NT2/D1 (cell line): Measurements from ENCODE around the gene TEX19.
"Not testable (repeated sequence)": the region's sequence is repeated elsewhere in the genome, so short reads cannot be mapped to it uniquely, and the experiment has no call there.

Experiments used
- DNase-seq: peaks from one replicate; pipeline ENCODE4 v3.0.0-alpha.2; 2011; ENCODE audit warnings: low read depth, low spot score
- H3K27me3 ChIP-seq: 2 replicates; pipeline ENCODE4 v1.6.0; 2011; ENCODE audit warnings: mild to moderate bottlenecking; ENCODE audit not compliant: insufficient read length, insufficient read depth
- H3K36me3 ChIP-seq: 2 replicates; pipeline ENCODE4 v1.6.1; 2011; ENCODE audit warnings: mild to moderate bottlenecking, low read length, mixed read lengths; ENCODE audit not compliant: insufficient read depth, insufficient read length
- H3K4me1 ChIP-seq: 2 replicates; pipeline ENCODE4 v1.5.1; 2011; ENCODE audit not compliant: insufficient read depth, insufficient read length
- H3K4me3 ChIP-seq: 2 replicates; pipeline ENCODE4 v1.5.1; 2011; ENCODE audit warnings: low read depth; ENCODE audit not compliant: insufficient read length
- H3K9ac ChIP-seq: 2 replicates; pipeline ENCODE4 v1.6.0; 2011; ENCODE audit warnings: low read depth; ENCODE audit not compliant: insufficient read length
- H3K9me3 ChIP-seq: 2 replicates; pipeline ENCODE4 v1.5.1; 2011; ENCODE audit warnings: mild to moderate bottlenecking, low read length; ENCODE audit not compliant: insufficient read depth
- SUZ12 ChIP-seq: IDR thresholded peaks from 2 replicates; pipeline ENCODE4 v1.6.1; 2011; ENCODE audit not compliant: insufficient read length, insufficient read depth; ENCODE audit errors: extremely low read depth
- YY1 ChIP-seq: IDR thresholded peaks from 2 replicates; pipeline ENCODE4 v1.6.1; 2011; ENCODE audit not compliant: insufficient read length, insufficient read depth
- ZNF274 ChIP-seq: IDR thresholded peaks from 2 replicates; pipeline ENCODE4 v1.6.1; 2011; ENCODE audit warnings: mild to moderate bottlenecking, low read depth, low read length

The TEX19 gene

DNA sequence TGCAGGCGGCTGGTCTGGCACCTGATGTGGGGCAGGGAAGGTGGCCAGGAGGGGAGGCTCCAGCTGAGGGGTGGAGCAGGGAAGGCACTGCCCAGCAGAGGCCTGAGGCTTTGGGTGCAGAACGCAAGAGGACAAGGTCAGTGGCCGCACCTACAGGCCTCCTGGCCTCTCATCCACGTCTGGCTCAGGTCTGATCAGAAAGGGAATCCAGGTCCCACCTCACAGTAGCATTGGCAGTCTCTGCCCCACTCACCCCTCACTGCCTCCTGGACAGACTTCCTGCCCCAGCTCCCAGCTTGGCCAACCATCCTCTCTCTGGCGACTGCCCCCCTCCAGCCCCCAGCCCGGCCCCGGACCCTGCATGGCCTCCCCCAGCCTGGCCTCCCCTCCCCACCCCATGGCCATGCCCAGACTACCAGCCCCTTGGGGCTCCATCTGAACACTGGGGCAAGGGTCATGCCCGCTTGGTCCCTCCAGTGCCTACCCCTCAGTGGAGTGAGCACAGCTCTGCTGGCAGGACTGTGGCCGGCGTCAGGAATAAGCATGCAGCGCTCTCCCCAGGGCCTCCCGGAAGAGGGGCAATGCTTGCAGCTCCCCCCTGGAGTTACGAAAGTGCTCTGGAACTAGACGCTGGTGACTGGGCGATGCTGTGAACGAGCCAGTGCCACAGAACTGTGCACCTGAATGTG lies 17.1 kb downstream of the TEX19 start:
- TF ChIP-seq YY1 = no peak
- no peak for TF ChIP-seq SUZ12
- no peak for TF ChIP-seq ZNF274
- Histone ChIP-seq H3K27me3 (peaks cover 17% of the 10 kb centered on the region), H3K4me3 (no peak overlapping the region), H3K9me3 (no peaks in the 10 kb centered on the region), H3K9ac (peak overlapping the region; percentile 42), H3K4me1 (peaks cover 21% of the 10 kb centered on the region), H3K36me3 (no peaks in the 10 kb centered on the region)
- no peak for DNase-seq

DNA sequence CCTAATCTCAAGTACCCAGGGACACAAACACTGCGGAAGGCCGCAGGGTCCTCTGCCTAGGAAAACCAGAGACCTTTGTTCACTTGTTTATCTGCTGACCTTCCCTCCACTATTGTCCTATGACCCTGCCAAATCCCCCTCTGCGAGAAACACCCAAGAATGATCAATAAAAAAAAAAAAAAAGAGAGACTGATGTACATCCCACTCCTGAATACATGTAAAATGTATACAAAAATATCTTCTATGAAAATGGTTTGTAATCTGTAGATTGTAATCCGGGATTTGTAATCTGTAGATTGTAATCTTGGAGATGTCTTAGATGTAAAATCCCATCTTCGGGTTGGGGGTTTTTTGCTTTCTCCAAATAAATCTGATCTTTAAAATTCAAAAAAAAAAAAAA lies 18.2 kb downstream of the TEX19 start:
- peaks cover 21% of the 10 kb centered on the region for H3K4me1 ChIP-seq
- H3K9me3 ChIP-seq, H3K4me3 ChIP-seq, H3K36me3 ChIP-seq, H3K27me3 ChIP-seq, H3K9ac ChIP-seq, DNase-seq: not testable (repeated sequence)

GRCh38 chr17:82377924-82378740 lies 19.1 kb downstream of the TEX19 start:
- no peak overlapping the region for H3K4me3 ChIP-seq
- no peak for DNase-seq
- H3K4me1 ChIP-seq = peaks cover 21% of the 10 kb centered on the region
- TF ChIP-seq YY1 (no peak), ZNF274 (no peak), SUZ12 (no peak)
- no peaks in the 10 kb centered on the region for H3K36me3 ChIP-seq
- H3K9me3 ChIP-seq = no peaks in the 10 kb centered on the region
- H3K9ac ChIP-seq = peak overlapping the region; percentile 34
- no peaks in the 10 kb centered on the region for H3K27me3 ChIP-seq

DNA sequence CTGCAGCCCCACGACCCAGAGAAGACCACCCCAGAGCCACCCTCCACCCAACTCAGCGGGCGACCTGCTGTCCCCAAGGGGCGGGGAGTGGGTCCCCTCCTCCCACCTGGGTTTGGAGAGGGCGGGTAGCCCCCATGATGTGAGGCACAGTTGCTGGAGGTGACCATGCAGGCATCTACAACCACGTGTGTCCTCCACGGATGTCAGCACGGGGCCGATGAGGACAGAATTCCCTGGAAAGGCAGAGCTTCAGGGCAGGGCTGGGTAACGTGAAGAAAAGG lies 19.6 kb downstream of the TEX19 start:
- Histone ChIP-seq H3K36me3 (no peaks in the 10 kb centered on the region), H3K9ac (no peak overlapping the region), H3K4me1 (peaks cover 24% of the 10 kb centered on the region), H3K27me3 (no peaks in the 10 kb centered on the region), H3K4me3 (no peak overlapping the region), H3K9me3 (no peaks in the 10 kb centered on the region)
- DNase-seq = no peak
- TF ChIP-seq SUZ12 (no peak), ZNF274 (no peak), YY1 (no peak)

DNA sequence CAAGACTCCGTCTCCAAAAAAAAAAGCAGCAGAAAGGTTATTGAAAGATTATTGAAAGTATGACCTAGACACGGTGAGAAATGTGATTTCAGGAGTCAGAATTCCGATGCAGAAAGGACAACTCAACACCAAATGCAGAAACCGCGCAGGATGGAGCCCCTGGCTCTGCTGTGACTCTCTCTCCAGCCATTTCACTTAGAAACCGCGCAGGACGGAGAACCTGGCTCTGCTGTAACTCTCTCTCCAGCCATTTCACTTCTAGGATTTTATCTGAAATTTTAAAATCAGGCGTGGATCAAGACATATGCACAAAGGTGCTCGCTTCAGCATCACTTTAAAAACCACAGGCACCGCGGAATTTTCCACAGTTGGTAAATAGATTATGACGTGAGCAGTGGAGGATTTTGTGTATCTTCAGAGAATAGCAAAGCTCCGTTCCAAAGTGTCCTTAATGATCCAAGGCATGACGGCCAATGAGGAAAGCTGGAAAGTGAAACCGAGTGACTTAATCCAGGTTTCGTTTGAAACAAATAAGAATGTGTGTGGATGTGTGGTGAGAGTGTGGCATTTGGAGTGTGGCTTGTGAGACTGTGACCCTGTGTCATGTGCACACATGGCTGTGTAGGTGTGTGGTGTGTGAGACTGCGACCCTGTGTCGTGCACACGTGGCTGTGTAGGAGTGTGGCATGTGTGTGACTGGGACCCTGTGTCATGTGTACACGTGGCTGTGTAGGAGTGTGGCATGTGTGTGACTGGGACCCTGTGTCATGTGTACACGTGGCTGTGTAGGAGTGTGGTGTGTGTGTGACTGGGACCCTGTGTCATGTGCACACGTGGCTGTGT lies 22.0 kb downstream of the TEX19 start:
- no peak for DNase-seq
- Histone ChIP-seq H3K4me1 (peaks cover 31% of the 10 kb centered on the region), H3K27me3 (no peaks in the 10 kb centered on the region), H3K36me3 (no peaks in the 10 kb centered on the region), H3K4me3 (no peak overlapping the region), H3K9ac (no peak overlapping the region), H3K9me3 (no peaks in the 10 kb centered on the region)
- no peak for TF ChIP-seq YY1
- no peak for TF ChIP-seq SUZ12
- no peak for TF ChIP-seq ZNF274

- not testable (repeated sequence) for DNase-seq, H3K9ac ChIP-seq, H3K4me3 ChIP-seq, H3K9me3 ChIP-seq, H3K36me3 ChIP-seq, H3K27me3 ChIP-seq
- H3K4me1 ChIP-seq = peaks cover 31% of the 10 kb centered on the region
These were observed 22.6 kb downstream of the TEX19 start for GRCh38 chr17:82381703-82382009.

DNA sequence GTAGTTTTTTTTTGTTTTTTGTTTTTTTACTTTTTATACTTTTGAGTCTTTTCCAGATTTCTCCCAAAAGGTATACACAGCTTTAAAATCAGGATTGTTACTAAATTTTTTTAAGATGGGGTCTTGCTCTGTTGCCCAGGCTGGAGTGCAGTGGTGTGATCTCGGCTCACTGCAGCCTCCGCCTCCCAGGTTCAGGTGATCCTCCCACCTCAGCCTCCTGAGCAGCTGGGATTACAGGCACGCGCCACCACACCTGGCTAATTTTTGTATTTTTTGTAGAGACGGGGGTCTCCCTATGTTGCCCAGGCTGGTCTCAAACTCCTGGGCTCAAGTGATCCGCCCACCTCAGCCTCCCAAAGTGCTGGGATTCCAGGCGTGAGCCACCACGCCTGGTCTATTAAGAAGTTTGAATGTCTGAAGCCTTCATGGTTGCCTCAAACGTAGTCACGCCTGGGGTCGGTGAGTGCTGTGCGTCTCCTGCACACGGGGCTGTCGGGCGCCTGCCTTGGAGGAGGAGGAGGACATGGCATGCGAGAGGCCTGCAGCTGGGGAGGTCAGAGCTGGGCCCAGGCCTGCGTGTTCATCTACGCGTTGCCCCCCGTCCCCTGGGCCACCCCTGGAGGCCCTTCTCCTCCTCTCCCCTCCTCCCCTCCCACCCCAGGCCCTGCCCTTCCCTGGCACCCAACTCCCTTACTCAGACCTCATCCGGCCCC lies 23.3 kb downstream of the TEX19 start:
- H3K27me3 ChIP-seq = not testable (repeated sequence)

More for the DNA sequence above, 23.3 kb downstream of the TEX19 start:
- H3K4me3 ChIP-seq, DNase-seq, H3K36me3 ChIP-seq, H3K9me3 ChIP-seq, H3K9ac ChIP-seq: not testable (repeated sequence)
- peaks cover 34% of the 10 kb centered on the region for H3K4me1 ChIP-seq
